HG03521 (cell line): ENCODE measurements around the gene MRPL50.

ENCODE experiments used
- ATAC-seq: cut with Tn5 transposase; IDR thresholded peaks from one replicate; pipeline ENCODE4 v1.9.1; 2021; ENCODE audit warnings: mild to moderate bottlenecking, moderate library complexity; ENCODE audit not compliant: unreplicated experiment

Gene MRPL50

GRCh38 chr9:101398068-101398929 is at the start of gene MRPL50, which contains the start of gene ZNF189:
Gene MRPL50 (minus strand): TSS chr9:101398618. CDS start chr9:101398592, 26 bp downstream.
Gene ZNF189 (plus strand): TSS chr9:101398851. CDS start chr9:101399157, 306 bp downstream.
- peak; percentile 98 for ATAC-seq

- ATAC-seq, result no peak
Measured at GRCh38 chr9:101446732-101447131, 48.3 kb upstream of the MRPL50 start.

- no peak for ATAC-seq
Measured at GRCh38 chr9:101445353-101446029, 47.1 kb upstream of the MRPL50 start.

GRCh38 chr9:101443364-101443771 is 45.0 kb upstream of the MRPL50 start:
- ATAC-seq, result no peak

- ATAC-seq, result no peak
Measured at GRCh38 chr9:101442736-101443135, 44.3 kb upstream of the MRPL50 start.

- no peak for ATAC-seq
Measured at GRCh38 chr9:101442318-101442717, 43.9 kb upstream of the MRPL50 start.

- no peak for ATAC-seq
Measured at GRCh38 chr9:101440714-101441230, 42.4 kb upstream of the MRPL50 start.

- no peak for ATAC-seq
Measured at GRCh38 chr9:101438523-101438922, 40.1 kb upstream of the MRPL50 start.

GRCh38 chr9:101437806-101438232 is 39.4 kb upstream of the MRPL50 start:
- ATAC-seq, result no peak

- no peak for ATAC-seq
Measured at GRCh38 chr9:101435601-101436079, 37.2 kb upstream of the MRPL50 start, which contains the start of gene ALDOB. Gene ALDOB (minus strand): TSS chr9:101435774. CDS start chr9:101430887, 4,887 bp downstream.

GRCh38 chr9:101434998-101435397 is 36.6 kb upstream of the MRPL50 start:
- no peak for ATAC-seq

- ATAC-seq, result no peak
Measured at GRCh38 chr9:101433229-101433628, 34.8 kb upstream of the MRPL50 start.

GRCh38 chr9:101432740-101433139 is 34.3 kb upstream of the MRPL50 start:
- no peak for ATAC-seq

- ATAC-seq, result no peak
Measured at GRCh38 chr9:101432171-101432570, 33.8 kb upstream of the MRPL50 start.

- no peak for ATAC-seq
Measured at GRCh38 chr9:101429736-101430135, 31.3 kb upstream of the MRPL50 start.

GRCh38 chr9:101428909-101429308 is 30.5 kb upstream of the MRPL50 start:
- ATAC-seq, result no peak

- peak; percentile 51 for ATAC-seq
Measured at GRCh38 chr9:101427957-101428655, 29.7 kb upstream of the MRPL50 start.

GRCh38 chr9:101427358-101427757 is 28.9 kb upstream of the MRPL50 start:
- no peak for ATAC-seq

- no peak for ATAC-seq
Measured at GRCh38 chr9:101421653-101422065, 23.2 kb upstream of the MRPL50 start.

- ATAC-seq, result no peak
Measured at GRCh38 chr9:101419863-101420262, 21.4 kb upstream of the MRPL50 start.
